Measurements from ENCODE around the gene DPEP3. TPM values are rescaled to one million over a fixed set of nuclear protein-coding genes. Genes with fewer than 3 reads are reported as not detected.
"Not testable (repeated sequence)": the region's sequence is repeated elsewhere in the genome, so short reads cannot be mapped to it uniquely, and the experiment has no call there.

The DPEP3 gene
- polyA plus RNA-seq, 10 donors = 0.05 to 0.33 (median 0.17) TPM; not detected in 6

DNA sequence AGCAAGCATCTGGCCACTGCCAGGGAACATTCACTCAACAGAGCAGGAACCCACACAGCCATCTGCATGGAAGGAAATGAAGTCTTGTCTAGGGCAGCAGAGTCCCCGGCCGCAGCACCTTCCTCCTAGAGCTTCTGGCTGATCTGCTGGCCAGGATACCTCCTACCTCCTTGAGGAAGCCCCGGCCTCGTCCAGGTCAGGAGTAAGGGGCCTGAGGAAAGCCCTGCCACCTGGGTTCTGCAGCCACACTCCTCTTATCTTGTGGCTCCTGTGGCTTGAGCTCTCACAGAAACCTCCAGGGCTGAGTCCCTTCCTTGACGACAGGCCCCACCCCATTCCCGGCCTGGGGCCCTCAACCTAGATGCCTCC, 13.7 kb upstream of the DPEP3 start:
- DNase-seq = not testable (repeated sequence)

DNA sequence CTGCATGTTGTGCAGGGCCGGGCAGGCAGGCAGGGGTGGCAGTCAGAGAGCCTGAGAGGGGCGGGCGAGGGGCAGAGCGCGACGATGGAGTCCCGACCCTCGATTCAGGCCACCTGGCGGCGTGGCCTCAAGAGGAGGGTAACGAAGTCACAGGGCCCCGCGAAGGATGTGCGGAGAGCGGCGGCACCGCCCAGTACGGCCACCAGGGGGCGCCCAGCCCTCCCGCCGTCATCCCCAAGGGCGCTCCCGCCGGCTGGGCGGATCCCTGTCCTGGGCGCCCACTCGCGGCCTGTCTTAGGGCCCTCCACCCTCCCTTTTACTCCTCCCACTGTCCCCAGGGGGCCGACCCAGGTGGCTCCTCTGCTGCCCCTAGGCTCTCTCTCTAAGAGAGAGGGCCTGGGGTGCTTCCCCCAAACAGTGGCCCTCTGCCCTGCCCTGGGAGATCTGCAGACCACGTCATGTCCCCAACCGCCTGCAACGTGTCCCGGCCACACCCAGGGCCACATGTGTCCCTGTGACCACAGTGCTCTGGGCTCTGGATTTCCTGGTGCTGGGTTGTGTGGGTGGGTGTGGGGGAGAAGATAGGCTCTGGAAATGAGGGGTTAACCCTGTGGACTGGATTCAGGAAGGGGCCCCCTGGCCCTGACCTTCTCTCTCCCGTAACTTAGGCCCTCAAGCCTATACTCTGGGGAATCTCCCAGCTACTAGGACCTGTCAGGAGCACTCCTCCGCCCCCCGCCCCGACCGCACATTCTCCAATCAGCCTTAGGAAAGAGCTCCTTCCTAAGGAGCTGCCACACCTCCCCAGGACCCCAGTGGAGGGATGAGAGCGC, 13.1 kb upstream of the DPEP3 start:
- DNase-seq = peak; percentile 62 to 88 (median 78)

DNA sequence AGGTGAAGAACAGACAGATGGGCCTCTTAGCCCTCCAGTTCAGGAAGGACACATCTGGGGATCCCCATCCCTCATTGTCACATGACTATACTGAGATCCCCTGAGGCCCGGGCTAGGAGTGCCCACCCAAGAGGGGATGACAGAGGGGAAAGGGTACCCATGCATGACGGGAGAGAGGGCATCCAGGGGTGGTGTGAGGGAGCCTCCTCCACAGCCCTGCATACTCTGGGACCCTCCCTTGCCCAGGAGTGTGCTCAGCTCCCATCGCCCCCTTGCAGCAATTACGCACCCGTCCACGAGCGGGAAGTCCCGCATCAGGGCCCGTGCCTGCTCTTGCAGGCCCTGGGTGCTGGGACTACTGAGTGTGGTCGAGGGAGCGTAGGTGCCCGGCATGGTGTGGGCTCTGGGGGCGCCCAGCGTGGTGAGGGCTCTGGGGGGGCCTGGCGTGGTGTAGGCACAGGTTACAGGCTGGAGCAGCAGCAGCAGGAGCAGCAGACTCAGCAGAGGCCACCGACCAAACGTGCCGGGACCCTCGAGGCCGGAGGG, 12.4 kb upstream of the DPEP3 start:
- DNase-seq = no peak

DNA sequence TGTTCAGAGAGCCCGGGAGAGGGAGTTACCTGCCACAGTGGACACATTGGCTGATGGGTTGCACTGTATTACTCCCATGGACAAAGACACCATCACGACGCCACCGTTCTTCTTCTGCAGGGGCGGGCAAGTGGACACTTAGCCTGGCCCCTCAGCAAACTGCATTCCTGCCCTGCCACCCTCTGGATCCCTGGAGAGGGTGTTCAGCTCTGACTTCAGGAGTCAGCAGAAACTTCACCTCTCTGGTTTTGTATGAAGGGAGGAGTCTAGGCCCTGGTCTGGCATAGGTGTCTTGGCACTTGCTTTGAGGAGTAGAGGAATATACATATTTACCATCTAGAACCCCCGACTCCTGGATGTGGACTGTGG, 9.7 kb upstream of the DPEP3 start:
- DNase-seq = no peak

DNA sequence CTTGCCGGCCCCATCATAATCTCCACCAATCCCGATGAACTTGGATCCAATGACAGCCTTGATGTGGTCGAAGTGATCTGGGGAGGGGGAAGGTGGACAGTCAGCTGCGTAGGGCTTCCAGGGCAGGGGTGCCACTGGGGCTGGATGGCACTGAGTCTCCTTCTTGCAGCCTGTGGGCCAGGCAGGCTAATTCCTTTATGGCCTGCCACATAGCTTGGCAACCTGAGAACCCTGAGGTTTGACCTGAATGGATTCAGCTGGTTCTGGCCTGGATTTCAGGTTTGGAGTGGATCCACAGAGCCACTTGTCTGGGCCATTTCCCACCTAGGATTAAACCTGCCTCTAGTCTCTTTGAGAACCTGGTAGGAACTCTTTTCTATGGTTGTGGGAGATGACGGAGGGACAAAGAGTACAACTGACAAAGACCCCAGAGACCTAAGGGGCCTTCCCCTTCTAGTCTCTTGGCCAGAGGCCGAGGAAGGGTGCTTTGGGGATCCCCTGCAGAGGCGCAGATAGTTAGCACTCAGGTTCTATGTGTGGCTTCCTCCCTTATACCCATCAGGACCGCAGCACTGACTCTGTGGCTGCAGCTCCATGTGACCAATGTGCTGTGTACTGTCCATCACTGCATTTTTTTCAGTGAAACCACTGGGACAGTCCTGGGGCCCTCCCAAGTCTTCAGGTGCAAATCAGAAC, 9.2 kb upstream of the DPEP3 start:
- no peak for DNase-seq

DNA sequence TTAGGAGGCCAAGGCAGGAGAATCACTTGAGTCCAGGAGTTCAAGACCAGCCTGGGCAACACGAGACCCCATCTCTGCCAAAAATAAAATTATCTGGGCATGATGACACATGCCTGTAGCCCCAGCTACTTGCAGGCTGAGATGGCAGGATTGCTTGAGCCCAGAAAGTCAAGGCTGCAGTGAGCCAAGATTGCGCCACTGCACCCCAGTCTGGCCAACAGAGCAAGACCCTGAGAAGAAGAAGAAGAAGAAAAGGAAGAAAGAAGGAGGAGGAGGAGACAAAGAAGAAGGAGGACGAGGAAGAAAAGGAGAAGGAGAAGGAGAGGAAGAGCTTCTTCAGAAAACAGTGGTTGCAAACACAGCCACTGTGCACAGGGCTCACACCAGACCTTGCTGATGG, 8.4 kb upstream of the DPEP3 start:
- DNase-seq = no peak

DNA sequence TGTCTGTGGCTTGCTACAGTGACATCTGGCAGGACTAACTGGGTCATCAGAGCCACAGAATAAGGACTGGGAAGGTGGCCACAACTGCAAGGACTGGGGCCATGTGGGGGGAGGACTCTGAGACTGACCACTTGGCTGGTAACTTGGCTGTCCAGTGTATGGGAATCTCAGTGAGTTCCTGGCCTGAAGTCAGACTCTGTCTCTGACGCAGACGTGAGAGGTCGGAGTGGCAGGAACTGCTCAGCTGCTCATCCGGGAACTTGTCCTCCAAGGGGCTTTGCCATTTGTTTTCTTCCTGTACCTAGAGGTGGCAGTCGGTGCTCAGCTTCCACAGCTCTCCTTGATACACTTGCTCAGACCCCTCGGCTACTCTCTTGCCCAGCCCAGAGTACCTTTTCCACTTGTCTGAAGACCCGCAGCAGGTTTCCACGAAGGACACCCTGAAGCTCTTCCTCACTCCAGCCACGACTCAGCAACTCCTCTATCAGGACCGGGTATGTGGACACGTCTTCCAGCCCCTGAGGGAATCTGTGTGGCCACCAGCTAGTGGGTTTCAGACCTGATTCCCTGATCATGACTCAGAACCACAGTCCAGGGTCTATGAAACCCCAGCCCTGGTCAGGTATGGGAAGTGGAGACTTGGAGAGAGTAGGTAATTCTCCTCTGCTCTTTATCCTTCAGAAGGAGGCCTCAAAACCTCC, 7.3 kb upstream of the DPEP3 start:
- peak in 1 of 3 donors; percentile 34 for DNase-seq

DNA sequence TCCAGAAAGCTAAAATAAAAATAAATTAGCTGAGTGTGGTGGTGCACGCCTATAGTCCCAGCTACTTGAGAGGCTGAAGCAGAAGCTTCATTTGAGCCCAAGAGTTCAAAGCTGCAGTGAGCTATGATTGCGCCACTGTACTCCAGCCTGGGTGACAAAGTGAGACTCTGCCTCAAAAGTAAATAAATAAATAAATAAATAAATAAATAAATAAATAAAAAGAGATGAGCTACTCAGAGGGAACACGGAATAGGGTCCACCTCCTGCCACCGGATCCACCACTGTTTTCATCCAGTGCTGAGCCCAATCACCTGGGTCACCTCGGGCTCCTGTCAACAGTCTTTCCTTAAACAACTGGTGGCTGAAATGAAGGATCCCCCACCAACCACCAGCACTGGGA, 6.7 kb upstream of the DPEP3 start:
- DNase-seq = no peak

DNA sequence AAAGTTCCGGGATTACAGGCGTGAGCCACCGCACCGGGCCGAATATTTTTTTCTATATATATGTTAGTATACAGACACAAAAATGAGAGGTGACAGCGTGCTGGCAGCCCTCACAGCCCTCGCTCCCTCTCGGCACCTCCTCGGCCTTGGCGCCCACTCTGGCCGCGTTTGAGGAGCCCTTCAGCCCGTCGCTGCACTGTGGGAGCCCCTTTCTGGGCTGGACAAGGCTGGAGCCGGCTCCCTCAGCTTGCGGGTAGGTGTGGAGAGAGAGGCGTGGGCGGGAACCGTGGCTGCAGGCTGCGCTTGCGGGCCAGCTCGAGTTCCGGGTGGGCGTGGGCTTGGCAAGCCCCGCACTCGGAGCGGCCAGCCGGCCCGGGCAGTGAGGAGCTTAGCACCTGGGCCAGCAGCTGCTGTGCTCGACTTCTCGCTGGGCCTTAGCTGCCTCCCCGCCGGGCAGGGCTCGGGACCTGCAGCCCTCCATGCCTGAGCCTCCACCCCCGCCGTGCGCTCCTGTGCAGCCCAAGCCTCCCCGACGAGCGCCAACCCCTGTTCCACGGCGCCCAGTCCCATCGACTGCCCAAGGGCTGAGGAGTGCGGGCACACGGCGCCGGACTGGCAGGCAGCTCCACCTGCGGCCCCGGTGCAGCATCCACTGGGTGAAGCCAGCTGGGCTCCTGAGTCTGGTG, 1.9 kb upstream of the DPEP3 start:
- DNase-seq = no peak

DNA sequence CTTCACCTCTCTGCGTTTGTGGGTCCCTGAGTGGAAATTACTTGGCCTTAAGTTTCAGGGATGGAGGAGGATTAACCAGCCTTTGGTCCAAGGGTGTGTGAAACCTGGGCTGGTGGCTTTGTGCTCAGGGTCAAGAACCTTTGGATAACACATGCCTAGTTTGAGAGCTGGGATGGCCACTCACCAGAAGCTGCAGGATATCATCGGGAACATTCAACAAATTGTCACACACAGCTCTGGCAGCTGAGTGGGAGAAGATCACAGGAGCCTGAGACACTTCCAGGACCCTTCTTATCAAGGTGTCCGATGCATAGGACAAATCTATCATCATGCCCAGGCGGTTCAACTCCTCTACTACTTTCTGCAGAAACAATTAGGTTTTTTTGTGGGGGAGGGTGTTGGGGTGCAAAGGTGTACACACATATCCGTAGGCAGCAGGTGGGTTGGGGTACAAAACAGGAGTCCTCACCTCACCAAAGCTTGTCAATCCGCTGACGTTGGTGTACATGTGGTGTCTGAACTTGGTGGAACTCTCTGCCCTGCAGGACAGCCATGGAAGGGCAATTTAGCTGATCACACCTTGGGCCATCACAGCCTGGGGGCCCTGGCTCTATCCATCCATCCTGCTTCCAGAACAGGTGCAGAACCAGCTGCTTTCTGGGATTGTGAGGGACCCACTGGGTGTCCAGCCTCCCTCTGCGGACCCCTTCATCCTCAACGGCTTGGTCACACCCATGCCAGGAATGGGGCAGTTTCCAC, 2.7 kb downstream of the DPEP3 start:
- DNase-seq = no peak

DNA sequence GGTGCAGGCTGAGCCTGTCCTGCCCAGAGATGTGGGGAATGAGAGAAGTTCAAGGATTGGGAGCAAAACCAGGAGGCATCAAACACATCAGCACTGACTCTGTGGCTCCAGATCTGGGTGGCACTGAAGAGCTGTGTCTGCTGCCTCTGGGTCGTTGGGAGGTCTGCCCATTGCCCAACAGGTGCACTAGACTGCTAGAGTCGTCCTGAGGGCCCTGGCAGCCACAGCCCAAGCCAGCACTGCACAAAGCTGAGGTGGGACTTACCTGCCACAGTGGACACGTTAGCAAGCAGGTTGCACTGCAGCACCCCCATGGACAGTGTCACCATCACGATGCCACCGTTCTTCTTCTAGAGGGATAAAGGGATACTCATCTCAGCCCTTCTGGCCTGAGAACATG, 3.3 kb downstream of the DPEP3 start:
- no peak for DNase-seq

DNA sequence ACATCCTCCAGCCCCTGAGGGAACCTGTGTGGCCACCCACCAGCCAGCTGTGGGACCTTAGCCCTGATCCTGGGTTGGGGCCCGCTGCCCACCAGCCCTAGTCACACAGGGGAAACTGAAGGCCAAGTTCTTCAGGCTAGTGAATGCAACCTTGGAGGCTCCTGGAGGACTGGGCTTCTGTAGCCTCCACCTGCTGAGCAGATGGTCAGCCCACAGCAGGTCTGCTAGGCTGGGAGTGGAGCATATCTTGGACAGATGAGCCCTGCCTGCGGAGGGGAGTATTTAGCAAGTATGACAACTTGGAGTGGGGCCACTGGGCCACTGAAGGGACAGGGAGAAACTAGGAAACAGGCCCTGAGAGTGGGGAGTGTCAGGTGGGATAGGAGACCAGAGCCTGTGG, 4.1 kb downstream of the DPEP3 start:
- no peak for DNase-seq

DNA sequence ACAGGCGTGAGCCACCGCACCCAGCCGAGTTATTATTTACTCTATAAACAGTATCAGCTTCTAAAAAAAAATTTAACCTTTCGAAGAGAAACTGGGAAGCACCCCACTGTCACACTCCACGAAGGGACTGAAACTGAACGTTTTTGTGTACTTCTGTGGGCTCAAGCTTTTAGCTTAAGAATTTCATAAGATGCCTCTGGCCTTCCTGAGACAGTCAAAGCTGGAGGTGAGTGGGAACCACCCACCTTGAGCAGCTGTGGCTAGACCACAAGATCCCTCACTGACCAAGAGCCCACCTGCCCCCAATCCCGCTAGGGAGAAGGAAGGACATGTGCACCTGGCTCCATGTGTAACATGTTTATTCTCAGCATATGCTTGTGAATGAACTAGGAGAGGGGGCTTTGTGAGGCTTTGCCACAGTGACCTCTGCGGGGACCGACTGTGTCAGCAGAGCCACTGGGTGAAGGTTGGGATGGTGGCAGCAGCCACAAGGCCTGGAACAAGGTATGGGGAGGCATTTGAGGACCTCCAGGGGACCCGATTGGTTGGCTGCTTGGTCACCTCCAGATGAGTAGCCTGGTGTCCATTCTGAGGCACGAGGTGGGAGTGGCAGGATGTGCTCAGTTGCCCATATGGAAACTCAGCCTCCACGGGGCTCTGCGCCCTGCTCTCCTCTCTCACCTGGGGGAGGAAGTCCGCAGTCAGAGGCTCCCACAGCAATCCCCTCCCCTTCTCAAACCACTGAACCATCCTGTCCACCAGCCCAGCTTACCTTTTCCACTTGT, 4.8 kb downstream of the DPEP3 start:
- no peak for DNase-seq

DNA sequence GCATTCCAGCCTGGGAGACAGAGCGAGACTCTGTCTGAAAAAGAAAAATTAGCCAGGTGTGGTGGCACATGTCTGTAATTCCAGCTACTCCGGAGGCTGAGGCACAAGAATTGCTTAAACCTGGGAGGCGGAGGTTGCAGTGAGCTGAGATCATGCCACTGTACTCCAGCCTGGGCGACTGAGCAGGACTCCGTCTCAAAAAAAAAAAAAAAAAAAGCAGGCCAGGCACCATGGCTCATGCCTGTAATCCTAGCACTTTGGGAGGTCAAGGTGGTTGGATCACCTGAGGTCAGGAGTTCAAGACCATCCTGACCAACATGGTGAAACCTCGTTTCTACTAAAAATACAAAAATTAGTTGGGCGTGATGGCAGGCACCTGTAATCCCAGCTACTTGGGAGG, 8.0 kb downstream of the DPEP3 start:
- DNase-seq = not testable (repeated sequence)

DNA sequence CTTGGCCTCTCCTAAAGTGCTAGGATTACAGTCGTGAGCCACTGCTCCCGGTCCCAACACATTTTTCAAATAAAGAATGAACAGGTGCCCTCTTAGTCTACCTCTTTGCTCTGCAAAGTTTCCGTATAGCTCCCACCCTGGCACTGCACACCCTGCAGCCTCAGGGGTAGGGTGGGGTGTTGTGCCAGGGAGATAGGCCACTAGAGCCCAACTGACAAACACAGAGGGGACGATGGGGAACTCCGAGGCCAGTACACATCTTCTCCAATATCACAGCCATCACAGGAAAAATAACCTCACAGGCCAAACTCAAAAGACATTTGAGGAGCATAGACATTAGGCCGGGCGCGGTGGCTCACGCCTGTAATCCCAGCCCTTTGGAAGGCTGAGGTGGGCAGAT, 9.2 kb downstream of the DPEP3 start:
- DNase-seq = no peak

DNA sequence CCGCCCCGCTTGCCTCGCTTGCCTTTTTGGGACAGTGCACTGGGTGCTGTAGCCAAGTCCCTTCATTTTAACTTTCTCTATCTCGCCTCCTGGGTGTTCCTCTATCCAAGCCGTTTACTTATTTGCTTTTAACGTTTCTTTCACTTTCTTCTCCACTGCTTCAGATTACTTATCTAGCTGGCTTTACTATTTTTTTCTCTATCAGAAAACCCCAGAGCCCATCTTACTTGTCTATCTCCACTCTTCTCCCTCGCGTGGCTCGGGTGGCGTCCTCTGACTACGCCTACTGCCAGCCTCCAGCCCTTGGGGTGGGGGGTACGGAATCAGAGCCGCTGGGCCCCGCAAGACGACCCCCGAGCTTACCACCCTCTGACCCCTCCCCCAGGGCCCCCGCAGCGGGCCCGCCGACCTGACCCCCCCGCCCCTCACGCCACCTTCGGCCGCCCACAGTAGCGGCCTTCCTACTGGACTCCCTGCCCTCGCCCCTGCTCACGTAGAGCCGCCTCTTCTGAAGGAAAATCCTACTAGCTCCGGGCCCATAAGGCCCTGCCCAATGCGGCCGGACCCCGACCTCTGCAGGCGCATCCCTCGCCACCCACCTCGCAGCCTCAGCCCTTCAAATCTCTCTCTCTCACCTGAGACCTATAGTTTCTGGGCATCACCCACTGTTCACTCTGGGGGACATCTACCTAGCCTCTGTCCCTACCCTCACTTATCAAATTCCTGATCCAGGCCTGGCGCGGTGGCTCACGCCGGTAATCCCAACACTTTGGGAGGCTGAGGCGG, 10.9 kb downstream of the DPEP3 start:
- DNase-seq = peak in 1 of 3 donors; percentile 71

DNA sequence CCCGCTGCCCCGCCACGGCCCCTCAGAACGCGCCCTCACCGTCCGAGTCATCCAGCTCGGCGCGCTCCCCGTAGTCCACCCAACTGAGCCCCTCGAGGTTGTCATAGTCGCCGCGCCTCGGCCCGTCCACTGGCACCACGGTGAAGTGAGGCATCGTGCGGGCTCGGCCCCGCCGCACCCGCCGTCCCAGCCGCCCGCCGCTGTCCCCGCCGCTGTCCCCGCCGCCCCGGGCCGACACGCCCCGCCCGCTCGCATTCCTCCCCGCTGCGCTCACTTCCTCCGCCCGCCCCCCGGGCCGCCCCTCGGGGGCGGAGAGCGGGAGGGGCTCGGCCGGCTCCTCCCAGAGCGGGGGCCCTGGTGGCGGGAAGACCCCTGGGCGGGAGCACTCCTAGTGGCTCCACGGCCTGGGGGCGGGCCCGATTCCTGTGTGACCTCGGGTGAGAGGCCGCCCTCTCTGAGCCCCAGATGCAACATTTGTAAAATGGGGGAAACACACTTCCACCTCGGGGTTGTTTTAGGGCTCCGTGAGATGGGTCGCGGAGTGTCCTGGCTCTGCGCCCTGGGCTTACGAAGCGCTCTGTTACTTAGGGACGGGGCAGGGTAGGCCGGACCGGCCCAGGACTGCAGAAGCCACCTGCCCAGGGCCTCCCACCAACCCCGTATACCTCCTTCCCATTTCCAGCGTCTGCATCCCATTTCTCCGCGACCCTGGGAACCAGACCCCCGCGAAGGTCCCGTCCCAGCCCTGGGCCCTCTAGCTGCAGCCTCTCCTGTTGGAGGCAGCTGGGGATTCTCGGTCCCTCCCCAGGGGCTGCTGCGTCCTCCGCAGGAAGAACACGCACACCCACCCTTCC, 11.7 kb downstream of the DPEP3 start, which contains the start of gene SLC12A4:
SLC12A4 (minus strand) TSS at position 238 of the 854 bp plus-strand sequence; CDS start at position 154, 84 bp downstream.
- DNase-seq = peak; percentile 88 to 96 (median 93)

DNA sequence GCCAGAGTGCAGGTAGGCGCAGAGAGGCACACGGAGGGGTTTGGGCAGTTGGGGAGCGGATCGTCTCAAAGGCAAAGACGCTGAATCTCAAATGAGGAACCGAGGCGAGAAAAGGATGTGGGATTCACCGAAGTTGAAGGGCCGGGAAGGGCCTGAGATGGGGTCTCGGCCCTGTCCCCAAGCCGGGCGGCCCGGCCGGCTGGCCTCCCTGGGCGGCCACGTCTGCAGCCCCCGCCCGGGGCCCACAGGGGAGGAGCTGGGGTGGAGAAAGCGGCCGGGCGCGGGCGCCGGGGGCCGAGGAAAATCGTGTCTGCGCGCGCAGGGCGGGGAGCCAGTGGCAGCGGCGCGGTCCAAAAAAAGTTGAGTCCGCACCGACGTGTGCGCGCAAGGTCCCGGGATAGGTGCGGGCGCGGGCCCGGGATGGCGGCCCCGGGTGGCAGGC, 12.3 kb downstream of the DPEP3 start:
- DNase-seq = peak in 2 of 3 donors; percentile 64 to 82
